OCI-LY1 (cell line): Measurements from ENCODE around the gene CD58.

ENCODE experiments used
- H2AFZ ChIP-seq: fragments of 200-600 bp; sonication (generic), shearing (Covaris generic); 2 replicates; pipeline ENCODE4 v1.6.0; 2014; ENCODE audit warnings: antibody characterized with exemption, mild to moderate bottlenecking, low read length
- H3F3A ChIP-seq: fragments of 200-600 bp; sonication (generic), shearing (Covaris generic); 2 replicates; pipeline ENCODE4 v1.6.0; 2014; ENCODE audit warnings: mild to moderate bottlenecking, antibody characterized with exemption, low read length, moderate library complexity; ENCODE audit not compliant: insufficient read depth
- H3K27ac ChIP-seq: fragments of 200-600 bp; sonication (generic); 2 replicates; pipeline ENCODE4 v1.5.1; 2014; ENCODE audit warnings: low read length, mixed run types, mild to moderate bottlenecking, low read depth; ENCODE audit not compliant: poor library complexity, severe bottlenecking
- H3K27me3 ChIP-seq: fragments of 200-600 bp; sonication (generic); 2 replicates; pipeline ENCODE4 v1.6.0; 2014; ENCODE audit warnings: antibody characterized with exemption, mild to moderate bottlenecking, low read length, moderate library complexity; ENCODE audit not compliant: insufficient read depth
- H3K36me3 ChIP-seq: fragments of 200-600 bp; sonication (generic); 2 replicates; pipeline ENCODE4 v1.6.1; 2014; ENCODE audit warnings: mild to moderate bottlenecking, antibody characterized with exemption, low read length, moderate library complexity, mixed read lengths; ENCODE audit not compliant: insufficient read depth
- H3K4me1 ChIP-seq: fragments of 200-600 bp; sonication (generic); 2 replicates; pipeline ENCODE4 v1.5.1; 2014; ENCODE audit warnings: mild to moderate bottlenecking, low read length, moderate library complexity; ENCODE audit not compliant: insufficient read depth, severe bottlenecking
- H3K4me2 ChIP-seq: fragments of 200-600 bp; sonication (generic), shearing (Covaris generic); 2 replicates; pipeline ENCODE4 v1.6.1; 2014; ENCODE audit warnings: low read length
- H3K4me3 ChIP-seq: fragments of 200-600 bp; sonication (generic); 2 replicates; pipeline ENCODE4 v1.5.1; 2014; ENCODE audit warnings: low read length, low read depth, mild to moderate bottlenecking, mixed read lengths; ENCODE audit not compliant: poor library complexity, severe bottlenecking
- H3K79me2 ChIP-seq: fragments of 200-600 bp; shearing (Covaris generic); 2 replicates; pipeline ENCODE4 v1.6.1; 2016; ENCODE audit warnings: mixed run types, low read length, mixed read lengths; ENCODE audit not compliant: insufficient read depth
- H3K9ac ChIP-seq: fragments of 200-600 bp; sonication (generic), shearing (Covaris generic); 2 replicates; pipeline ENCODE4 v1.6.1; 2014; ENCODE audit warnings: mild to moderate bottlenecking, low read length, mixed read lengths
- H3K9me2 ChIP-seq: fragments of 200-600 bp; sonication (generic), shearing (Covaris generic); 2 replicates; pipeline ENCODE4 v1.6.1; 2014; ENCODE audit warnings: low read depth, mild to moderate bottlenecking, low read length, mixed read lengths
- H3K9me3 ChIP-seq: fragments of 200-600 bp; shearing (Covaris generic); 2 replicates; pipeline ENCODE4 v1.6.1; 2014; ENCODE audit warnings: low read length, mixed read lengths
- H4K20me1 ChIP-seq: fragments of 200-600 bp; sonication (generic), shearing (Covaris generic); 2 replicates; pipeline ENCODE4 v1.6.0; 2016; ENCODE audit warnings: mild to moderate bottlenecking, low read length; ENCODE audit not compliant: insufficient read depth
- CTCF ChIP-seq: fragments of 200-600 bp; sonication (generic), shearing (Covaris generic); IDR thresholded peaks from 2 replicates; pipeline ENCODE4 v1.5.1; 2017; ENCODE audit warnings: mild to moderate bottlenecking, antibody characterized with exemption, low read length, moderate library complexity, mixed read lengths
- EZH2 ChIP-seq: fragments of 200-600 bp; sonication (generic), shearing (Covaris generic); IDR thresholded peaks from 2 replicates; pipeline ENCODE4 v1.8.0; 2017; ENCODE audit warnings: borderline replicate concordance, mixed run types, mild to moderate bottlenecking, antibody characterized with exemption, low read length, moderate library complexity, mixed read lengths

The CD58 gene

GRCh38 chr1:116492358-116492811 is 78.4 kb downstream of the CD58 start:
- Histone ChIP-seq H3K27me3 (no peaks in the 10 kb centered on the region), H3K27ac (no peak overlapping the region), H2AFZ (no peak overlapping the region), H3K9me3 (no peaks in the 10 kb centered on the region), H4K20me1 (no peaks in the 10 kb centered on the region), H3K79me2 (no peaks in the 10 kb centered on the region), H3K9ac (no peak overlapping the region), H3K4me3 (no peak overlapping the region), H3F3A (no peaks in the 10 kb centered on the region), H3K36me3 (no peaks in the 10 kb centered on the region), H3K4me1 (no peaks in the 10 kb centered on the region), H3K9me2 (no peaks in the 10 kb centered on the region), H3K4me2 (no peak overlapping the region)
- TF ChIP-seq EZH2: no peak
- TF ChIP-seq CTCF: no peak

- H3K4me3 ChIP-seq: no peak overlapping the region
- no peak overlapping the region for H3K27ac ChIP-seq
- no peaks in the 10 kb centered on the region for H3K27me3 ChIP-seq
- no peak overlapping the region for H2AFZ ChIP-seq
- no peaks in the 10 kb centered on the region for H3F3A ChIP-seq
- H3K79me2 ChIP-seq: no peaks in the 10 kb centered on the region
- no peak overlapping the region for H3K4me2 ChIP-seq
- TF ChIP-seq EZH2 (no peak), CTCF (no peak)
- H4K20me1 ChIP-seq: no peaks in the 10 kb centered on the region
- no peaks in the 10 kb centered on the region for H3K36me3 ChIP-seq
- no peak overlapping the region for H3K9ac ChIP-seq
- no peaks in the 10 kb centered on the region for H3K9me3 ChIP-seq
- H3K9me2 ChIP-seq: no peaks in the 10 kb centered on the region
- no peaks in the 10 kb centered on the region for H3K4me1 ChIP-seq
Observed at GRCh38 chr1:116491700-116492357, 79.0 kb downstream of the CD58 start.

- no peaks in the 10 kb centered on the region for H3K4me1 ChIP-seq
Observed at GRCh38 chr1:116490588-116490987, 80.2 kb downstream of the CD58 start.

More at GRCh38 chr1:116490588-116490987, 80.2 kb downstream of the CD58 start:
- no peaks in the 10 kb centered on the region for H3K36me3 ChIP-seq
- H3F3A ChIP-seq: no peaks in the 10 kb centered on the region
- H3K4me3 ChIP-seq: no peak overlapping the region
- TF ChIP-seq CTCF (no peak), EZH2 (no peak)
- H4K20me1 ChIP-seq: no peaks in the 10 kb centered on the region
- no peaks in the 10 kb centered on the region for H3K27me3 ChIP-seq
- no peaks in the 10 kb centered on the region for H3K9me2 ChIP-seq
- H3K9me3 ChIP-seq: no peaks in the 10 kb centered on the region
- H3K27ac ChIP-seq: no peak overlapping the region
- H3K9ac ChIP-seq: no peak overlapping the region
- H3K79me2 ChIP-seq: no peaks in the 10 kb centered on the region
- H2AFZ ChIP-seq: no peak overlapping the region
- no peak overlapping the region for H3K4me2 ChIP-seq
